Upper lobe of right lung (tissue), 1 donor: ENCODE measurements around the gene SLC26A8. TPM values are rescaled to one million over a fixed set of nuclear protein-coding genes. Genes with fewer than 3 reads are reported as not detected.
A peak's percentile ranks its signal among the peaks of the same experiment; 100 is the strongest.

Experiments used
- ATAC-seq: fragments of 200-7000 bp; cut with Tn5 transposase; one replicate; pipeline ENCODE4 v1.9.1; 2020; ENCODE audit warnings: mild to moderate bottlenecking, moderate library complexity
- DNase-seq: peaks from one replicate; pipeline ENCODE4 v3.0.0-alpha.2; 2020
- H3K27ac ChIP-seq: fragments of 200-600 bp; one replicate; pipeline ENCODE4 v1.8.0; 2022
- H3K27me3 ChIP-seq: fragments of 200-600 bp; one replicate; pipeline ENCODE4 v1.8.0; 2022; ENCODE audit warnings: mild to moderate bottlenecking
- H3K36me3 ChIP-seq: fragments of 200-600 bp; one replicate; pipeline ENCODE4 v1.8.0; 2022
- H3K4me1 ChIP-seq: fragments of 200-600 bp; one replicate; pipeline ENCODE4 v1.8.0; 2022
- H3K4me3 ChIP-seq: fragments of 200-600 bp; one replicate; pipeline ENCODE4 v1.8.0; 2022; ENCODE audit warnings: mild to moderate bottlenecking
- H3K9me3 ChIP-seq: fragments of 200-600 bp; one replicate; pipeline ENCODE4 v1.8.0; 2022
- intact Hi-C: fragments of 100-400 bp; cut with DNase I; formaldehyde crosslinking; loops from one replicate; pipeline ENCODE4 v1.11.0; 2022
- total RNA-seq: library from RNA; stranded (reverse); fragmentation: NEBNext Ultra II Directional; extraction: Animal tissue kit (Norgen Biotek cat#: 25700); gene quantifications from one replicate; pipeline ENCODE4 v1.2.1, GENCODE V29; 2021
- TF ChIP-seq, protein P1 (sequence below): fragments of 200-600 bp; IDR thresholded peaks from one replicate; pipeline ENCODE4 v1.8.0; 2022; ENCODE audit warnings: antibody characterized with exemption
- donor health status: DM: no; HTN: yes; CAD: no; lungs with severe emphysema.

Gene SLC26A8
- total RNA-seq, 1 donor from 2014 or later: 0.52 TPM

DNA sequence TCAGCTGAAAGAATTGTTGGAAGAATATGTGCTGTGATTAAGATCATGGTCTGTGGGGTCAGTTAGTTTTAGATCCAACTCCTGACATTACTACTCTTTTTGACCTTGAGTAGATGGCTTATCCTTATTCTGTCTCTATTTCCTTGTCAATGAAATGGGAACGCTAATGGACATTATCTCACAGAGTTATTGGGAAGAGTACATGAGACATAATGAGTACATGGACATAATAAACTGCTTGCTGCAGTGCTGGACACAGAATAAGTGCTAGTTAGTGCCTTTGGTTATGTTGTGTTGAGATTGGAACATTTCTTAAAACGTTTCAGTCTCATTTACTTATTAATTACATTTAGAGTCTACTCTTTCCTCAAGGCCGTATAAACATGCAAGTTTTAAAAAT, 45.8 kb upstream of the SLC26A8 start:
- ATAC-seq: no peak
- Histone ChIP-seq H3K36me3 (no peaks in the 10 kb centered on the region), H3K4me3 (no peak overlapping the region), H3K27ac (no peak overlapping the region), H3K9me3 (no peaks in the 10 kb centered on the region), H3K27me3 (no peaks in the 10 kb centered on the region), H3K4me1 (peaks cover 26% of the 10 kb centered on the region)
- intact Hi-C loops: no loop called here
- DNase-seq: no peak
- TF ChIP-seq, protein P1, sequence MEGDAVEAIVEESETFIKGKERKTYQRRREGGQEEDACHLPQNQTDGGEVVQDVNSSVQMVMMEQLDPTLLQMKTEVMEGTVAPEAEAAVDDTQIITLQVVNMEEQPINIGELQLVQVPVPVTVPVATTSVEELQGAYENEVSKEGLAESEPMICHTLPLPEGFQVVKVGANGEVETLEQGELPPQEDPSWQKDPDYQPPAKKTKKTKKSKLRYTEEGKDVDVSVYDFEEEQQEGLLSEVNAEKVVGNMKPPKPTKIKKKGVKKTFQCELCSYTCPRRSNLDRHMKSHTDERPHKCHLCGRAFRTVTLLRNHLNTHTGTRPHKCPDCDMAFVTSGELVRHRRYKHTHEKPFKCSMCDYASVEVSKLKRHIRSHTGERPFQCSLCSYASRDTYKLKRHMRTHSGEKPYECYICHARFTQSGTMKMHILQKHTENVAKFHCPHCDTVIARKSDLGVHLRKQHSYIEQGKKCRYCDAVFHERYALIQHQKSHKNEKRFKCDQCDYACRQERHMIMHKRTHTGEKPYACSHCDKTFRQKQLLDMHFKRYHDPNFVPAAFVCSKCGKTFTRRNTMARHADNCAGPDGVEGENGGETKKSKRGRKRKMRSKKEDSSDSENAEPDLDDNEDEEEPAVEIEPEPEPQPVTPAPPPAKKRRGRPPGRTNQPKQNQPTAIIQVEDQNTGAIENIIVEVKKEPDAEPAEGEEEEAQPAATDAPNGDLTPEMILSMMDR: no peak

DNA sequence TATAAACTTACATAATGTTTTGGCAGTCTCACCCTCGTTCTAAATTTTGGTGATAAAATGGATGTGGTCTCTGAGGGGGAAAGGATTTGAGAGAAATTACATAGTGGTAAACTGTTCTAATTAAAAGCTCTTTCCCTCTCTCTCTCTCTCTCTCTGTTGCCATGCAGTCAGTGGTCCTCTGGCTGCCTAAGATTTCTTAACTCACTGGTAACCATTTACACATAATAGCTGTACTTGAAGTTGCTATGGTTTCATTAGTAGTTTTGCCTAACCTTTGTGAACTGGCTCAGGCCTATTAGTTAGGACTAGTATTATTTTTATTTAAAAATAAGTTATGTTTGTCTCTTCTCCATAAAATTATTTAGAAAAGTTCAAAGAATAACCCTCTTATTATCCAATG, 45.1 kb upstream of the SLC26A8 start:
- Histone ChIP-seq H3K4me3 (no peak overlapping the region), H3K36me3 (no peaks in the 10 kb centered on the region), H3K27me3 (no peaks in the 10 kb centered on the region), H3K4me1 (peaks cover 30% of the 10 kb centered on the region), H3K9me3 (no peaks in the 10 kb centered on the region), H3K27ac (no peak overlapping the region)
- no peak for DNase-seq
- TF ChIP-seq, protein P1: no peak
- intact Hi-C loops: no loop called here
- peak; percentile 50 for ATAC-seq

DNA sequence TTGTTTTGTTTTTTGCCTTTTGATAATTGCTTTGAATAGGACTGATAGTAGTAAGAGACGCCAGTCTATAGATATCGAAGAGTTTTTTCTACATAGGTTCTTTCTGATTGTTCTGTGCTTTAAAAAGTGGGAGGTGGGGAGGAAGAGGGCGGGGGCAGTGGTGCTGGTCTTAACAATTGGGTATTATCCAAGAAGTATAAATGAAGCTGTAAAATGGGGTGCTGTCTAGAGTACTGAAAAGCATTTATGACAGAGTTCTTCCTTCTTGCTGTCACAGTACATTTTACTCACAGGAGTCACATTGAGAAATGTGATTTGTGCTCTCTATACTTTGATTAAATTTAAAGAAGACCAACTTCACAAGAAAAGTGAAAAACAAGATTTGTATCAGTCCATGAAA, 44.1 kb upstream of the SLC26A8 start:
- H3K9me3 ChIP-seq: no peaks in the 10 kb centered on the region
- no peak overlapping the region for H3K4me3 ChIP-seq
- TF ChIP-seq, protein P1: no peak
- H3K36me3 ChIP-seq: no peaks in the 10 kb centered on the region
- H3K27me3 ChIP-seq: no peaks in the 10 kb centered on the region
- ATAC-seq: no peak
- intact Hi-C loops: no loop called here
- DNase-seq: no peak
- peaks cover 37% of the 10 kb centered on the region for H3K4me1 ChIP-seq
- H3K27ac ChIP-seq: no peak overlapping the region

DNA sequence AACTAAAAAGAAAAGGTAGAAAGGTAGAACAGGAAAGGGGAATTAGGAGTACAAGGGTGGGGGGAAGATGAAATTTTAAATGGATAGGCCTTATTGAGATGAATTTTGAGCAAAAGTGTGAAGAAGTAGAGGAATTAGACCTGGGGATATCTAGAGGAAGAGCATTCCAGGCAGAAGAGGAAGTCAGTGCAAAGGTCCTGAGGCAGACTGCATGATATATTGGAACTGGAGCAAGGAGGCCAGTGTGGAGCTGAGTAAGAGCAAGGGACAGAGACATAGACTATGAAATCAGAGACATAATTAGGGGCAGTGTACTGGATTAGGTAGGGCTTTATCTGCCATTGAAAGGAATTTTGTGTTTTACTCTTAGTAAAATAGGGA, 43.6 kb upstream of the SLC26A8 start:
- no peaks in the 10 kb centered on the region for H3K36me3 ChIP-seq
- intact Hi-C loops: no loop called here
- H3K4me1 ChIP-seq: peaks cover 37% of the 10 kb centered on the region
- H3K27ac ChIP-seq: no peak overlapping the region
- no peaks in the 10 kb centered on the region for H3K9me3 ChIP-seq
- TF ChIP-seq, protein P1: no peak
- DNase-seq (no peak), ATAC-seq (no peak)
- H3K4me3 ChIP-seq: no peak overlapping the region
- H3K27me3 ChIP-seq: no peaks in the 10 kb centered on the region

DNA sequence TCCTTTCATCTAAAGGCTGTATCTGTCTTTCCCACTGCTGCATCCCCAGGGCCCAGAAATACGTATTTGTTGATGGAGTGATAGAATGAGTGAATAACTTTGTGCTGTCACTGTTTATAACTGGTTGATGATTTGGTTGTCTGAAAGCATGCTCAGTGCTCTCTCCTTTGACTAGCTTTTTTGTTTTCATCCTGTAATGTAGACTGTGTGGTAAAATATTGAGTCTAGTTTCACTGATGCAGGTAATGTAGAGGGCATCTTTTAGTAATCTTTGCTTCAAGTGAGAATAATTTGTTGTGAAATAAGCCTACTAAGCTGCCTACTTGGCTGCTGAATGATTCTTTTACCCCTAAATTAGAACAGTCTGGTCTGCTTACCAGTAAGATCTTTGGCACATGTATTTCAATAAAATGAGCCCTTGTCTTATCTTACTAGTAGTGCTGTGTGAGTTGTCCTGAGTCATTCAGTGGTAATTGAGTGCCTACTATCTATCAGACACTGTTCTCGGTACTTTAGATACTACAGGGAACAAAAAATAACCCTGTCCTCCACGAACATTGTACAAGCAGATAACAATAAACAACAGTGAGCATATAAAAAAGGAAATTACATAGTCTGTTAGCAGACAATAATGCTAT, 43.1 kb upstream of the SLC26A8 start:
- intact Hi-C loops: no loop called here
- H3K27ac ChIP-seq: no peak overlapping the region
- no peak for ATAC-seq

More for the DNA sequence above, 43.1 kb upstream of the SLC26A8 start:
- DNase-seq: no peak
- no peaks in the 10 kb centered on the region for H3K27me3 ChIP-seq
- TF ChIP-seq, protein P1: no peak
- no peaks in the 10 kb centered on the region for H3K9me3 ChIP-seq
- peaks cover 37% of the 10 kb centered on the region for H3K4me1 ChIP-seq
- H3K4me3 ChIP-seq: no peak overlapping the region
- H3K36me3 ChIP-seq: no peaks in the 10 kb centered on the region
